Hindlimb muscle (tissue), 1 donor: ENCODE results near the gene MREG. TPM values are rescaled to one million over a fixed set of nuclear protein-coding genes. Genes with fewer than 3 reads are reported as not detected.

Source experiments
- DNase-seq: peaks from one replicate; pipeline ENCODE4 v3.0.0-alpha.2; 2013
- polyA plus RNA-seq: library from polyadenylated mRNA; unstranded; fragments of 120-200 nt; gene quantifications from one replicate; pipeline ENCODE4 v1.2.1, GENCODE V29; 2013; ENCODE audit not compliant: insufficient read length

MREG gene
- polyA plus RNA-seq, 1 donor, result 2.2 TPM

GRCh38 chr2:215918901-215919599 is 94.3 kb downstream of the MREG start:
- no peak for DNase-seq

GRCh38 chr2:215917953-215918620 is 95.3 kb downstream of the MREG start:
- DNase-seq, result no peak

GRCh38 chr2:215915441-215915840 is 97.9 kb downstream of the MREG start:
- DNase-seq, result no peak

GRCh38 chr2:215914777-215915165 is 98.6 kb downstream of the MREG start:
- DNase-seq, result no peak

- no peak for DNase-seq
Observed at GRCh38 chr2:215914054-215914776, 99.1 kb downstream of the MREG start.

GRCh38 chr2:215912299-215912842 is 101.0 kb downstream of the MREG start:
- DNase-seq, result no peak

GRCh38 chr2:215911301-215912085 is 101.9 kb downstream of the MREG start:
- no peak for DNase-seq

GRCh38 chr2:215910180-215910579 is 103.2 kb downstream of the MREG start:
- DNase-seq, result no peak

- no peak for DNase-seq
Observed at GRCh38 chr2:215907147-215907546, 106.2 kb downstream of the MREG start.

GRCh38 chr2:215906458-215906857 is 106.9 kb downstream of the MREG start:
- DNase-seq, result no peak

- DNase-seq, result no peak
Observed at GRCh38 chr2:215905691-215906090, 107.7 kb downstream of the MREG start.

- DNase-seq, result no peak
Observed at GRCh38 chr2:215904101-215904500, 109.2 kb downstream of the MREG start.

- no peak for DNase-seq
Observed at GRCh38 chr2:215903203-215903602, 110.1 kb downstream of the MREG start.

- DNase-seq, result no peak
Observed at GRCh38 chr2:215901796-215902195, 111.6 kb downstream of the MREG start.

GRCh38 chr2:215900843-215901242 is 112.5 kb downstream of the MREG start:
- DNase-seq, result no peak

GRCh38 chr2:215900203-215900611 is 113.1 kb downstream of the MREG start:
- no peak for DNase-seq

- no peak for DNase-seq
Observed at GRCh38 chr2:215899141-215900074, 113.9 kb downstream of the MREG start.

GRCh38 chr2:215898363-215898762 is 115.0 kb downstream of the MREG start:
- no peak for DNase-seq

GRCh38 chr2:215896921-215897320 is 116.4 kb downstream of the MREG start:
- DNase-seq, result no peak

- DNase-seq, result no peak
Observed at GRCh38 chr2:215895330-215895729, 118.0 kb downstream of the MREG start.
